ENCODE results near the gene OR2T35.

OR2T35 gene

GRCh38 chr1:248625971-248626370 lies 19.1 kb downstream of the OR2T35 start:
- no peak for DNase-seq

DNA sequence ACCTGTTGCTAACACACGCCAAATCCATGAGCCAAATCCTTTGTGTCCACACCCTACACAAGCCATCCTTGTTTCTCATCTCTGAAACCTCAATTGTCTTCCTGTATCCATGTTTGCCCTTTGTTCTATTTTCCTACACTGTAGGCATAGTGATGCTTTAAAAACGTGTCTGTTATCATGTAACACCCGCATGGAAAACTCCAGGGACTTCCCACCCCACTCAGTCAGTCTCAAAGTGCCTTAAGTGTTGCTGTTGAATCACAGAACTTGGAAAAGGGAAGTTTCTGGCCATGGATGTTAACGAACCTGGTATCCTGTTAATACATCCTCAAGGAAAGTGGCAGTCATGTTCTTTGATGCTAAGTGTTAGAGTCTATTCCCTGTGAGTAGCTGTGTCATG lies 19.9 kb downstream of the OR2T35 start:
- DNase-seq: no peak

GRCh38 chr1:248622570-248623001 lies 22.5 kb downstream of the OR2T35 start:
- DNase-seq: peak; percentile 51

DNA sequence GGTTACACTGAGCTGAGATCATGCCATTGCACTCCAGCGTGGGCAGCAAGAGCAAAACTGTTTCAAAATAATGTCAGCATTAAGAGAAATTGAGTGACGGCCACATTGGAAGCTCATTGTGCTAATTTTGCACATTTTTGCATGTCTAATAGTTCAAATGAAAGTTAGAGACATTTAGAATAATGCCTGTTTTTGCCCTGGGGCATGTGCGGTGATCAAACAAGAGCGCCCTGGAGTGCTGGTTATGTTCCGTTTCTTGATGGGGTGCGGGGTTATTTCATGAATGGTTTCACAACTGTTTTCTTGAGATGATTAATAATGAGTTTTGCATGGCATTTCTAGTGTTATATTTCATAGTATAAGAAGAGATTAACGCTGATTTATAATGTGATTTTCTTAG lies 23.3 kb downstream of the OR2T35 start:
- no peak for DNase-seq

- DNase-seq: peak; percentile 24
These were observed 26.2 kb downstream of the OR2T35 start for GRCh38 chr1:248618878-248619277.

DNA sequence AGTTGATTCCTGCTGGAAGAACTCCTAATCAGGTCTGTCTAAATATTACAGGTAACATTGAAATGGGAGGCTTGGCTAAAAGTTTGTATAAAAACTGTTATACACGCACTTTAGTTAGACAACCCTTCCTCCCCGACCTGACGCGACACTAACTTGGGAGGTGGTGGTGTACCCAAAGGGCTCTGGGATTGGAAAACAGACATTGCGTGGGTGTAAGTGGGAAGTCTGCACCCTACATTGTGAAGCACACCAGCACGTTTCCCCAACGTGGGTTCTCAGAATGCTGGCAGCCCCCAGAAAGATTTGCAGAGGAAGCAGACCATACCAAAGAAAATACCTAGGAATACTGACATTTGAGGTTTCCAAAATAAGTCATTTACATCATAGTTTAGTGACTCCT lies 27.0 kb downstream of the OR2T35 start:
- DNase-seq: no peak

- DNase-seq: no peak
These were observed 31.3 kb downstream of the OR2T35 start for GRCh38 chr1:248613742-248614141.

DNA sequence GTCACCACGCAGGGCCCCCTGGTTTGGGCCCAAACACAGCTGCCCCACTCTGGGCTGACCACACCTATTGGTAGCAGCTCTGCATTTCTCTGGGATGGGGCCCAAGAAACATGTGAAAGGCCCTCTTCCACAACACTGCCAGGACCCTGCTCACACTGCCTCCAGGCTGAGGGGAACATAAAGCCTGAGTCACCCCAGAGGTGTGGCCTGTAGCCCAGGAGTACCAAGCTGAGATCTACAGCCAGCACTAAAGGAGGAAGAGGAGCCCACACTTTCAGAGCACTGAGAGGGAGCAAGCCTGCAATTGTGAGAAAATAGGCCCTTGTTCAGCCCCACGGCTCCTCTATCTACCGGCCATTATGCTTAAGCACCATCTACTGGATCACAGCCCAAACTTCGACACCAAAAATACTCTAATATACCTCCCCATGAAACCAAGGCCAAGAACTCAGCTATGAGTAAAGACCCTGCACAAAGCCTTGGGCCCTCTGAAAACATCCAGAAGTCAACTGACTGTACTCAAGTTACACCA lies 33.1 kb downstream of the OR2T35 start:
- DNase-seq: no peak

DNA sequence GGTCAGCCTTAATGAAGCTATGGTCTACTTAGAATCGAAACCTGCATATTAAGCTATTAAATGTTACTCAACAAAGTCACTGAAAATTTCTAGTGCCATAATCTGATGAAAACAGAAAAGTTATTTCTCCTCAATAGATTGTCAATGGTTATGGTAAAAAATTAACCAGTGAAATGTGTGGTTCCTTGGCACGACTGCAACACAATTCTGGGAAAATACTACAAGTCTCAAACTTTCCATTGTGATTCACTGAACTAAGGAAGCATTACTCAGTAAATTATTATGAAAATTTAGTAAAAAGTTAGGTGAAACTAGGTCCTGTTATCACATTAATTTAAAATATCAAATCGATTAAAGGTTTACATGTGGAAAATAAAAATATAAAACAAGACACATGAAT lies 34.8 kb downstream of the OR2T35 start:
- no peak for DNase-seq

- DNase-seq: no peak
These were observed 45.7 kb downstream of the OR2T35 start for GRCh38 chr1:248599396-248599795.

DNA sequence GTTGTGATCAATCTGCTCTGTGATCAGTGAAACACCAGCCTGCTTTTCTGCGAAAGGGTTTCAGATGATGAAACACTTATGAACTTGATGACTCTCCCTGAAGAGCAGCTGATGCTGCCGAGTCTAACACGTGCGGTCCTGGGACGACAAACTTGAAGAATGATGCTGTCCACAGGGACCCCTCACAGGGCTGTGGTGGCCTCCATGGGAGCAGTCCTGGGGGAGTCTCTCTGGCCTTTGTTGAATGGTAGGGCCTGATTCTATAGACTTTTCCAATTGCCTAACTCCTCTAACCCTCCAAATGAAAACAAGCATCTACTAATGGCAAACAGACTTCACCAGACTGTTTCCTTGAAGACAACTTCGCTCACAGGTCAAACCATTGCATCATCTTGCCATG lies 47.5 kb downstream of the OR2T35 start, which contains the start of gene OR2T10:
Gene OR2T10, minus strand, starts transcription at position 112 of the 400 bp plus-strand sequence. CDS start 3,932 bp downstream, outside the sequence.
- DNase-seq: no peak

GRCh38 chr1:248596615-248597014 lies 48.5 kb downstream of the OR2T35 start:
- no peak for DNase-seq

GRCh38 chr1:248593226-248593625 lies 51.9 kb downstream of the OR2T35 start:
- no peak for DNase-seq

DNA sequence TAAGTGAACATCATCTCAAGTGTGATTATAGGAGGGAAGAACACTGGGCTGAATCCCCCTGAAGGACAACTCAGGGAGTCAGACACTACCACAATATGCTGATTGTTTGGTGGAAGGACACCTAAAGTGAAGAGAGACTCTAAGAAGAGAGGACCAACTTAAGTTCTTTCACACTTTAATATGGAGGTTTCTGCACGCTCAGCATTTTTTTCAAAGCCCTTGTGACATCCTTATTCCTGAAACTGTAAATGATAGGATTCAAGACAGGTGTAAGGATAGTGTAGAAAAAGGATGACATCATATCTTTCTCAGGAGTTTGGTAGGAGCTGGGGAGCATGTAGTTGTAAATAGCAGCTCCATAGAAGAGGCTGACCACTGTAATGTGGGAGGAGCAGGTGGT lies 52.4 kb downstream of the OR2T35 start:
- DNase-seq: no peak

DNA sequence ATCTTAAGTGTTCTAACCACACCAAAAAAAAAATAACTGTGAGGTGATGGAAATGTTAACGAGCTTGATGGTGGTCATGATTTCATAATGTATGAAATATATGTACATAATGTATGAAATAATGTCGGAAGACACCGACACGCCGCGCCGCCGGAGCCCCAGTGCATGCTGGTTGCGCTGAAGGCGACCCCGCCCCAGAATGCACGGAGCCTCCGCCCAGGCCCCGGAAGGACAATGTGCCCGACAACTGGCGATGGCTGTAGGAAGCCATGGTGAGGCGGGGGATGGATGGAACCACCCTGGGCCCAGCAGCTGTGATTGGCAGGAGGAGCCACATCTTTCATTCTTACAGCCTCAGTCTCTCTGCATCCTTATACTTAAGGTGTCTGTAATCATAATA lies 55.0 kb downstream of the OR2T35 start:
- no peak for DNase-seq

DNA sequence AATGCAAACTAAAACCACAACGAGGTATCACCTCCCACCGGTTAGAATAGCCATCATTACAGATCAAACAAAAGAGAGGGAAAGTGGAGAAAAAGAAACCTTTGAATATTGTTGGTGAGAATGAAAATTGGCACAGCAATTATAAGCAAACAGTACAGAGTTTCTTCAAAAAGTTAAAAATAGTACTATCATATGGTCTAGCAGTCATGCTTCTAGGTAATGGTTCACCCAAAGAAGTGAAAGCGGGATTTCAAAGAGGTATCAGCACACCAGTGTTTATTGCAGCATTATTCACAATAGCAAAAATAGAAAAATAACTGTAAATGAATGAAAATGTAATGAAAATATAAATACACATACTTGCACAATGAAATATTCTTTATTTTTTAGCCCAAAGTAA lies 55.7 kb downstream of the OR2T35 start:
- DNase-seq: no peak
